GM18867 (cell line): ENCODE results near the gene CLN6.
A peak's percentile ranks its signal among the peaks of the same experiment; 100 is the strongest.

ENCODE experiments used
- ATAC-seq: cut with Tn5 transposase; IDR thresholded peaks from one replicate; pipeline ENCODE4 v1.9.1; 2021; ENCODE audit warnings: mild to moderate bottlenecking, moderate library complexity; ENCODE audit not compliant: unreplicated experiment

The CLN6 gene

DNA sequence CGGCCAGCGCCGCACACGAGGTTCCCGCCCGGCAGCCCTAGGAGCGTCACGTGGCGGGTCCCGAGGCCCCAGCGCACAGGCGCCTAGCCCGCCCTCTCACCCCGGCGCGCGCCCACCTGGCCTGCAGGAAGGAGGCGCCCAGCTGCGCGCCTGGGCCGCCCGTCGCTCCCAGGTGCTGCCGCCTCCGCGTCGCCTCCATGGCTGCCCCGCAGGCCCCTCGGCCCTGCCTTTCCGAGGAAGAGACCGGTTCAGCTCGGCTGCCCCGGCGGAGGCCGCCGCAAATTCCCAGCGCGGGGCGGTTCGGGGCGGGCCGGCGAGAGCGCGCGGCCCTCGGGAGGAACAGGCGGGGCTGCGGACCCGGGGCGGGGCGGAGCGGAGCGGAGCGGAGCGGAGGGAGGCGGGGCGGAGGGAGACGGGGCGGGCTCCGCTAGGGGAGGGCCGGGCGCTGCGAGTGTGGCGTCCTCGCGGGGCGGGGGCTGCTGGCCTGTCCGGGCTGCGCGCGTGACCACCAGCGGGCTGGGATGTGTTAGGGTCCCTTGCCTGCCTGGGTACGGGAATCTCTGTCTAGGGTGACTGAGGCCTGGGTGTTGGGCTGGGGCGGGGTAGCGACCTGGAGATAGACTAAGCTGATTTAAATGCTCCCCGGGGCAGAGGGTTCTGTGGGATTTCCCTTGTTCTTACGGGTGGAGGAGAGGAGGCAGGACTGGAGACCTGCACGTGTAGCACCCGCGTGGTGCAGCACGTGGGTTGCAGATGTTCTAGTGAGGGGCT lies at the start of gene CLN6:
TSS of gene CLN6 (minus strand) at position 343 of the 771 bp plus-strand sequence. CDS start at position 199, 144 bp downstream.
- ATAC-seq, result peak; percentile 73

DNA sequence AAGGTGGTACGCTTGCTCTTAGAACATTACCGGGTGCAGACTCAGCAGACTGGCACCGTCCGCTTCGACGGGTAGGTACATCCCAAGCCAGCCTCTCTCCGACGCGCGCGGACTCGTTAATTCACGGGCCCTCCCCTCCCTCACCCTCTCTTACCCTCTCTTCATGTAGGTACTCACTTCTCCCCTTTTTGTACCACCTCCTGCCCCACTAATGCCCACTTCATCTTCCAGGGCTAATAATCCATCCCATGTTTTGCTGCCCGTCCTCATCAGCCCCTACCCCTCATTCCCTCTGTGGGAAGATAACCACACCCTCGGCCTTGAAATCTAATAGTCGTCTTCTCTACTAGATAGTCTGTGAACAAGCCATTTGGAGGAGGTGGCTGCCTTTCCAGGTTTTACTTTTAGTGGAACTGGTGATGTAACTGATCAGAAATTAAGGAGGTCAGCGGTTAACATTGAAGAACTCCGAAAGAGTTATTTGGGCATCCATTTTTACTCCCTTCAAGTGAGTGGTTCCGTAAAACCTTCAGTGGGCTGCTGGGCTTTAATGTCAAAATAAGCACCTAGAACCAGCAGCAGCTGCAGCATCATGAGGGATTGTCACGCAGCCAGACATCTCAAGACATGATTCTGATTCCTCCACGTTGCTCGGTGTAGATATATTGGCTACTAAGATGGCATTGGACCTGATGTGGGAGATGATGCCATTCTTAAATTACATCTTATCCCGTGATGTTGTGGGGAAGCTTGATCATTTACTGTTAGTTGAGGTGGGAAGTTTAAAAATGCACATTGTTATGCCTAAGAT lies 49.3 kb upstream of the CLN6 start:
- no peak for ATAC-seq

DNA sequence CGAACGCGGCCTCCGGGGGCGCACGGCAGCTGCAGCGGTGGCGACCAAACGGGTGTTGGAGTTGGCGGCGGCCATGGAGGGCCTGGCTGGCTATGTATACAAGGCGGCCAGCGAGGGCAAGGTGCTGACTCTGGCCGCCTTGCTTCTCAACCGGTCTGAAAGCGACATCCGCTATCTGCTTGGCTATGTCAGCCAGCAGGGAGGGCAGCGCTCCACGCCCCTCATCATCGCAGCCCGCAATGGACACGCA lies 48.7 kb upstream of the CLN6 start:
- ATAC-seq, result no peak

DNA sequence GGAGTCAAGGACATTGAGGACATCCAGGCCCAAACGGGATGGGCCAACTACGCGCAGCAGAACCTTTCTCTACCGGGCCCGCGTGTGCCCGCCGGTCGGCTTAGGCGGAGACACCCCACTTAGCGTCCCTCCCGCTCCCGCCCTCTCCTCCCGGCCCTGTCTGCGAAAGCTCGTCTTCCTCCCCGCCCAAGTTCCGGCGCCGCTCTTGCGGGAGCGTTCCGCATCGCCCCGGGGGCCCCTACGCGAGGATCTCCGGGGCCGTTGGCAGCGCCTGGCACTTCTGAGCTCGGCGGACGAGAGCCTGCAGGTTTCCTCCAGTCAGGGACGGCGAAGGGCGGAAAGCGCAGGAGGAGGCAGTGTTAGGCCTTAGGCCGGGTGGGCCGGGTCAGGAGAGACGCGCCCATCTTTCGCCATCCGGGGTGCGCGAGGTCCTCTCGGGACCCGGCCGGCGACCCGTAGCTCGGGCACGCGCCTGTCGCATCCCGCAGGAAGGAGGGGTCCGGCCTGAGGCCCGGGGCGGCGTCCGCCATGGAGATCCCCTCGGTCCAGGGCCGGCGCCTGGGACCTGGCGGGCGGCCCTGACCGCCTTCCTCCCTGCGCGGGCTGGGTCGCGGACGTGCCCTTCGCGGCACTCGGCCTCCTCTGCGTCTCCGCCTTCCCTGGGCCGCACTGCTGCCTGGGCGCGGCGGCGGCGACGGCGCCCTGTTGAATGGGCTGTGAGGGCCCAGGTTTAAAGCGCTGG lies 48.2 kb upstream of the CLN6 start, which contains the start of gene FEM1B:
TSS of gene FEM1B (plus strand) at position 143 of the 742 bp plus-strand sequence. CDS start 673 bp downstream, outside the sequence.
- peak; percentile 78 for ATAC-seq

DNA sequence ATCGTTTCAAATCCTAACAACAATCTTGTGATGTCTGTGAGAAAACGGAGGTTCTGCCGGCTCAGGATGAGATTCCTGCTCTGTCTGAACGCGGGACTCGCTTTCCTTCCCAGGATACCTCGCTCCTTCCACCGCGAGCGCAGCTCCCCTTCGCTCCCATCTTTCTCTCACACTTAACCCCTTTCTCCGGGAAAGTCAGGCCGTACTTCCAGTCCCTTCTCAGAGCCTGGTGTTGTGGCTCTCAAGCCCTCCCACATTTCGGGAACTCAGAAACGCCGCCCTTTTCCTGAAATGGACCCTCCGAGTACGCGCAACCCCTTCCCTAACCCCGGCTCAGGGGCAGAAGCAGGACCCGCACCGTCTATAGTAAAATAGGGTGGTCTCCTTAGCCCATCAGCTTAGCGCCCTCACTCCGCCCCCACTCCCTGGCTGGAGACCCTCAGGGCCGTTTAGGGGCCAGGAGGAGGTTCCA lies 47.6 kb upstream of the CLN6 start:
- no peak for ATAC-seq

DNA sequence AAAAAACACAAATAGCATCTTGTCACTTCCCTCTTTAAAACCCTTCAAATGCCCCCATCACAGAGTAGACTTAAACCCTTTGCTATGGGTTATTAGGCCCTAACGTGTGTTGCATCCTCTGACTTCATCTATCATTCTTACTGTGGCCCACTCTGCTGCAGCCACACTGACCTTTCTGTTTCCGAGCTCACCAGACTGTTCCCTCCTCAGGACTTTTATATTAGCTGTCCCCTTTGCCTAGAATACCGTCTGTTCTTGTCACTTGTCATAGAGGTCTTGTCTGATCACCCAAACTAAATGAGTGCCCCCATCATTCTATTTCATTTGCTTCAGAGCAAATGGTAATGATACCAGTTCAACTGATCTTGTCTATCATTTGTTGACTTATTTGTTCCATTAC lies 47.1 kb upstream of the CLN6 start:
- no peak for ATAC-seq

DNA sequence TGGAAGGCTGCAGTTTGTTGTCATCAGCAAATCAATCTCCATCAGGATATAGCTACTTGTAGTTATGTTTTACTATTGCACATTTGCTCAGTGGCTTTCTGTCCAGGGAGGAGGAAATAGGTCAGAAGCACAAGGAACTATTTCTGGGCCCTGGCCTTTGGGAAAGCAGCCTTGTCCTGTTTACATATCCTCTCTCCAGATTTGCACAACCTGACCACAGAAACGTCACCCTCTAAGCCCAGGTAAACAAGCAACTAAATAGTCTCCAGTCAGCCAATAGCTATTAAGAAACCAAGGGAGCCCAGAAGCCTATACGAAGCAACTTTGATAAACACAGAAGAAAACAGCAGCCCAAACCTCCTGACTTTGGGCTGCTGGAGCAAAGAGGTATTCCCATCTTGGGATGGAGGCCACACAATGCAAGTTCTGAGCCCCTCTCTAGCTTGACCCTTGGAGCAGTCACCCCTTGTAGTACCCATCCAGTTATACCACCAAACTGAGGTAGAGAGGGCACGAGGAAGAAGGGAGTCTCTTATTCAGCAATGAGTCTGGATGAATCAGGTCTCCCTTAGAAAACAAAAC lies 45.7 kb upstream of the CLN6 start:
- ATAC-seq, result no peak

DNA sequence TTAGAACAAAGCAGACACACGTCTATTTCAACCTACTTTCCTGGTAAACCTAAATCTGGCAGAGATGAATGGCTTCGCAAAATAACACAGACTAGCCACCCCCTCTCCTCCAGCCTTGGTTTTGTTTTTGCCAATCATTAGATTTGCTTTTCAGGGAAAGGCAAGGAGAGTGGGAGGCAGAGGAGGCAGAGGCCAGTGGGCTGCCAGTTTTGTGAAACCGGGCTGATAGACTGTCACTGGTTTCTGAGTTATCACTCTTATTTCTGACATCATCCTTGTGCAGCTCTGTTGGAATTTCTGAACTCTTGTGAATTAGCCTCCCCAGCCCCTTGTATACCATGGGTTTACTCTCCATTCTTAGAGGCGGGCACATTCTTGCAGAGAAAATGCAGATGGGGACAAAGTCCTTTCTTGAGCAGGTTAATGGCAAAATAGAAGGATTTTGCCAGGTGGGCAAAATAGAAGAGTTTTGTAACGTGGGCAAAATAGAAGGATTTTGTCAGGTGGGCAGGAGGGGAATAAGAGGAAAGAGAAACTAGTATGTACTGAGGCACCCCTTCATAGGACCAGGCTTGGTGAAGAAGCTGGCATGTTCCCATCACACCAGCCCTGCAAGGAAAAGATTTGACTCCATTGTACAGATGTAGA lies 44.8 kb upstream of the CLN6 start:
- no peak for ATAC-seq

DNA sequence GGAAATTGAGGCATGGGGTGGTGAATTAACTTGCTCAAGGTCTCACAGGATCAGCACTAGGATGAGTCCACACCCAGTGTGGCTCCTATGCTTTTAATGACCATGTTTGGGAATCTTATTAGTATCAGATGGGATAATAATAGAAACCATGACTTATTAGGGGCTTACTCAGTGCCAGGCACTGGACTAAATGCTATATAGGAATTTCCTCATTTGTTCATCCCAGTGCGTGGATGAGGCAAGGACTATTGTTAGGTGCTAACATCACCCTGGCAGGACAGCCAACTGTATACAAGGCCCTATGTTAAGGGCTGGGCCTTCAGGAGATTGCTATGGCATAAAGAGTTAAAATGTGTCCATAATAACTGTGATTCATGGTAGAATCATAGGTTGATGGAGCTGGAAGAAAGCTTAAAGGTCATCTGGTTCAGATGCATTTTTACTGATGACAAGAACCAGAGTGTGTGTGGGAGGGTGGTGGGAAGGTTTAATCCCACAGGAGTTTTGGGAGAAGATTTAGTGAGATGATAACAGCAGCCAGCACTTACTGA lies 43.3 kb upstream of the CLN6 start:
- ATAC-seq, result no peak

DNA sequence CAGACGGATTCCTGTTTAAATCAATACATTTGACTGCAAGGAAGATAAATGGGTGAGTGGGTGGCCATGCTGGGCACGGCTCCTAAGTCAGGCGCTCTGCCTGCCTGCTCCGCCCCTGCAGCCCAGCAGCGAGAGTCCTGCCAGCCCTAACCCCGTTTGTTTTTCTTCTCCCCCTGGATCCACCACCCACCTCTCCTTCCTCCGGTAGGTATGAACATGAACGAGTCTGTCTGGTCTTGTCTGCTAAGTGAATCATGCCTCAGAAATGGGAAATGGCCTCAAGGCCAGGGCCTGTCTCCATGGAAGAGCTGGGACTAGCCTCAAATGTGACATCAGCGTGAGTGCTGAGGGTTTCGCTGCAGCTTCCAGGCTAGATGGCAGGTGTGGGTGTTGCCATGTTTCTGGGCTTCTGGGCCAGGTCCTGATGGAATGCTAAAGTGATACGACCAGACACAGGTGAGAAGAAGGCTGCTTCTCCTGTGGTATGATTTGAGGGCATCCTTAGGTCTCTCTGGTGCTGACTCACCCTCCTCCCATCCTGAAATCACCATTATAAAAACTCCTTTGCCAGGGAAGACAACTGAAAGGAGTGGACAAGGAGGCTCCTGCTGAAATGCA lies 42.4 kb upstream of the CLN6 start:
- no peak for ATAC-seq

DNA sequence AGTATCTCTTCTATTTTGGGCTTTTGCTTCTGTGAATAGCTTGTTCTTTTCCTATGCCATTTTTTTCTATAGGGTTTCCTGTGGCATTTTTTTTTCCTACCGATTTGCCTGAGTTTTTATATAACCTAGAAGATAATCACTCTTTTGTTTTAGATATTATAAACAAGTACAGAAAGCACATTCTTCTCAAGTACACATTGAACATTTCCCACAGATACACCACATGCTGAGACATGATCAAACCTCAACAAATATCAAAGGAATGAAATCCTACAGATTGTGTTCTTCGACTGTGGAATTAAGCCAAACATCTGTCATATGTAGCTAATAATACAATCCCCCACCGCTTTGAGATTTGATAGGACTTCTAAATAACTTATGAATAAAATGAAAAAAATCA lies 38.9 kb upstream of the CLN6 start:
- ATAC-seq, result no peak

DNA sequence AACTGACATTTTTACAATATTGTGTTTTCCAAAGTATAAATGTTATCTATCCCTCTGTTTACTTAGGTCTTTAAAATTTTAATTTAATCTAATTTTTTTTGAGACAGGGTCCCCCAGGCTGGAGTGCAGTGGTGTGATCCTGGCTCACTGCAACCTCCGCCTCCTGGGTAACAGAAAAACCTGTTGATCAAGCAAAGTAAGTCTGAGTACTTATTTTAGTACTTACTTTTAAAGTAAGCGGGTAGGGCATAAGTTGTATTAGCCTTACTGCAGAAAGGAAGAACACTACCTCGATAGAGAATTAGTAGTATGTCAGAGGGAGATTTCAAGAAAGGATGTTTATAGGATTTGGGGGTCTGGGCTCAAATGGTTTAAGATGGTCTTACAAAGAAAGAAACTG lies 36.1 kb upstream of the CLN6 start:
- no peak for ATAC-seq

DNA sequence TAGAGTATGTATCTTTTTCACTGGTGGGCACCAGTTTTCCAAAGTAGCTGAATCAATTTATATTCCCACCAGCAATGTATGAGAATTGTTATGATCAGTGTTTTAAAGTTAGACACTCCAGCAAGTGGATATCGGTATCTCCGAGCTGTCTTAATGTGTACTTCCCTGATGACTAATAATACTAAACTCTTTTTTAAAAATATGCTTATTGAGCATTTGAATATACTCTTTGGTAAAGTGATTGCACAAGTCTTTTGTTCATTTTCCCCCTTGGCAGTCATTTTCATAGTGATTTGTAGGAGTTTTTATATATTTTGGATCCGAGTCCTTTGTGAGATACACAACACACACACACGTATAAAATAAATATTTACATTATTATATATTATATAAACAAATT lies 35.6 kb upstream of the CLN6 start:
- ATAC-seq, result no peak

DNA sequence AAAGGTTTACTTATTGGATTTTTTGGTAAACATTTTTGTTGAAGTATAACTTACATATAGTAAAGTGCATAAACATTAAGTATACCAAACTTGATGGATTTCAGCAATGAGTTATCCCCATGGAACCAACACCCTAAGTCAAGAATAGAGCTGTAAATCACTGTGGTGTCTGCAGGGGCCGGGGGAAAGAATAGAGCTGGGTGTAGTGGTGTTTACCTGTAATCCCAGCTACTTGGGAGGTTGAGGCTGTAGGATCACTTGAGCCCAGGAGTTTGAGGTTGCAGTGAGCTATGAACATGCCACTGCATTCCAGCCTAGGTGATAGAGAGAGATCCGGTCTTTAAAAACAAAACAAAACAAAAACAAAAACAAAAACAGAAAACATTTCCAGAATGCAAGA lies 34.8 kb upstream of the CLN6 start:
- no peak for ATAC-seq

DNA sequence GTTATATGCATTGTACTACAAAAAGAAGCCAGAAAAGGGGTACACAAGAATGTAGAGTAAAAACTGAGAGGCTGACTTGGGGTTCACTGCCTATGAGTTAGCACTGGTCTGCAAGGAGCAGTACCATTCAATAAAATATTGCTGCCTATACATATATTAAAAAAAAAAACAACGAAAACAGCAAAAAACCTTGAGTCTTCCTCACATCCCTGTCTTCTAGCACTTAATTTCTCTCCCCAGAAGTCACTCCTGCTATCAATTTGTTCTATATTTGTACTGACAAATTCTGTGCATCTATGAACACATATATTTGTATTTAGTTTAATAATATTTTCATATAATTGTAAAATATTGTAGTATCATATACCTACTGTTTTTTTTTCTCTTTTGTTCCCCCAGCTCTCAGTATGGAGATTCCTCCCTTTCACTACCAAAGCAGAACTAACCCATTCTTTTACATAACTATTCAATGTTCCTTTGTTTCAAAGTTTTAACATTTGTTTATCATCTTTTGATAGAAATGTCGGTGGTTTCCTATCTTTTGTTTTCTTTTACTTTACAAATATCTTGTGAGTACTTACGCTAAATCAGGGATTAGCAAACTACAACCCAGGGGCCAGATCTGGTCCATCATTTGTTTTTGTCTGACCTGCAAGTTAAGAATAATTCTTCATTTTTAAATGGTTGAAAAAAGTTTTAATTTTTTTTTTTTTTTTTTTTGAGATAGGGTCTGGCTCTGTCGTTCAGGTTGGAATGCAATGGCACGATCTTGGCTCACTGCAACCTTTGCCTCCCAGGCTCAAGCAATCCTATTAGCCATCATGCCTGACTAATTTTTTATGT lies 33.2 kb upstream of the CLN6 start:
- ATAC-seq, result no peak

DNA sequence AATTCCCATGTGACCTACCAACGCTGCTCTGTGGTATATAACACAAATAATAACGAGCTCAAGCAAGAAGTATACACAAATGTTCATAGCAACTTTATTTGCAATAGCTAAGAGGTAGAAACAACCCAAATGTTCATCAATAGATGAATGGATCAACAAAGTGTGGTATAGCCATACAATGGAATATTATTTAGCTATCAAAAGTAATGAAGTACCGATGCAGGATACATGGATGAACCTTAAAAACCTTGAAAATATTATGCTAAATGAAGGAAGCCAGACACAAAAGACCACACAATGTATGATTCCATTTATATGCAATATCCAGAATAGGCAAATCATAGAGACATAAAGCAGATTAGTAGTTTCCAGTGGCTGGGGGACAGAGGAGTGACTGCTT lies 32.5 kb upstream of the CLN6 start:
- ATAC-seq, result no peak

DNA sequence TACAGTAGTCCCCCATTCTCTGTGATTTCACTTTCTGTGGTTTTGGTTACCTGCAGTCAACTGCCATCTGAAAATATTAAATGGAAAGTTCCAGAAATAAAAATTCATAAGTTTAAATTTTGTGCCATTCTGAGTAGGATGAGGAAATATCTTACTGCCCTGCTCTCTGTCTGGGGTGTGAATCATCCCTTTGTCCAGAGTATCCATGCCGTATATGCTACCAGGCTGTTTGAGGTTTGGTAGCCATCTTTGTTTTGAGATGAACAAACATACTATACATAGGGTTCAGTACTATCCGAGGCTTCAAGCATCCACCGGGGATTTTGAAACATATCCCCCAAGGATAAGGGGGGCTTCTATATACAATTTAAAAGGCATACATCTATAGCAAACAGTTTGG lies 31.7 kb upstream of the CLN6 start:
- ATAC-seq, result no peak

DNA sequence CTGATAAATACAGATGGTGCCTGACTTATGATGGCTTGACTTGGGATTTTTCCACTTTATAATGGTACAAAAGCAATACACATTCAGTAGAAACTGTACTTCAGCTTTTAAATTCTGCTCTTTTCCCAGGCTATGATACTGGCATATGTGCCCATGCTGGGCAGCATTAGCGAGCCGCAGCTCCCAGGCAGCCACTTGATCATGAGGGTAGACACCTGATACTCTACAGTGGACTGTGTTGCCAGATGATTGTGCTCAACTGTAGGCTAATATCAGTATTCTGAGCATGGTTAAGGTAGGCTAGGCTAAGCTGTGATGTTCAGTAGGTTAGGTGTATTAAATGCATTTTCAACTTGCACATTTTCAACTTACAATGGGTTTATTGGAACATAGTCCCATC lies 30.4 kb upstream of the CLN6 start:
- ATAC-seq, result no peak

DNA sequence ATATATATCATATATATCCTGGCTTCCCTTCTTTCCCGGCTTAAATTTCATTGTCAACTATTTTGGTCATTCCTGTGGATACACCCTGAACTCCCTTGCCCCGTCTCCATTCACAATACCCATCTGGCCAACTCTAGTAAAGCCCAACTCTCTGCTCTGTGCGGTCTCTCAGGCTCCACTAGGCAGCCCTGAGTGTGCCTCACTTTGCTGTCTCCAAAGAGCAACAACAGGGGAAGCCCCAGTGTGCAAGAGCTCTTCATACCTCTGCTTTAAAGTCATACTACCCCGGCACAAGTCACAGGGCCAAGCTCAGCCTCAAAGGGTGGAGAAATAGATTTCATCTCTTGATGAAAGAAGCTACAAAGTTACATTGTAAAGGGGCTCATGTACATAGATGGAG lies 29.2 kb upstream of the CLN6 start:
- no peak for ATAC-seq
